ENCODE data around the gene FBLN5. TPM values are rescaled to one million over a fixed set of nuclear protein-coding genes. Genes with fewer than 3 reads are reported as not detected.

The FBLN5 gene
- total RNA-seq, 3 donors from 2014 or later = 81.8 to 171 (median 83.2) TPM

DNA sequence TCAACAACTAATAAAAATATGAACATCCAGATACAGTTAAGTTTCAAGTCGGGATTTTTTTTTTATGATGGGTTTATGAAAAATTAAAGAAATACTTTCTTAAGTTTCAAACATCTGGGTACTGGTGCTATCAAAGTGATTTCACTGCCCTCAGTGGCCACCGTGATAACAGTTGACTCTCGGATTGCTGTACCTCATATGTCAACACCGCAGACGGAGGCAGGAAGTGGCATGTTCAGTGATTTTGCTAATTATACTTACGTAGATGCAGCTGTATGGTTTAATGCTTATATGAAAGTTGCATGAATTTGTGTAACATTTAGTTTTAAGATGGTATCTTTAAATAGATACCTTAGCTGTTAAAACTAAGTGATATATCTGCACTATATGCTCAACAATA, 20.8 kb upstream of the FBLN5 start:
- DNase-seq (ENCODE audit: low spot score in 2 of 2) = no peak
- Histone ChIP-seq H3K4me3 (no peak overlapping the region), H3K4me1 (no peaks in the 10 kb centered on the region), H3K27me3 (no peaks in the 10 kb centered on the region), H3K27ac (no peak overlapping the region), H3K36me3 (no peaks in the 10 kb centered on the region), H3K9me3 (no peaks in the 10 kb centered on the region)
- intact Hi-C loops (cut with DNase I; ENCODE audit: low total_unique reads) = no loop called here
- TF ChIP-seq POLR2A (IDR thresholded peaks at IDR 0.05) = no peak
- TF ChIP-seq, protein P1, sequence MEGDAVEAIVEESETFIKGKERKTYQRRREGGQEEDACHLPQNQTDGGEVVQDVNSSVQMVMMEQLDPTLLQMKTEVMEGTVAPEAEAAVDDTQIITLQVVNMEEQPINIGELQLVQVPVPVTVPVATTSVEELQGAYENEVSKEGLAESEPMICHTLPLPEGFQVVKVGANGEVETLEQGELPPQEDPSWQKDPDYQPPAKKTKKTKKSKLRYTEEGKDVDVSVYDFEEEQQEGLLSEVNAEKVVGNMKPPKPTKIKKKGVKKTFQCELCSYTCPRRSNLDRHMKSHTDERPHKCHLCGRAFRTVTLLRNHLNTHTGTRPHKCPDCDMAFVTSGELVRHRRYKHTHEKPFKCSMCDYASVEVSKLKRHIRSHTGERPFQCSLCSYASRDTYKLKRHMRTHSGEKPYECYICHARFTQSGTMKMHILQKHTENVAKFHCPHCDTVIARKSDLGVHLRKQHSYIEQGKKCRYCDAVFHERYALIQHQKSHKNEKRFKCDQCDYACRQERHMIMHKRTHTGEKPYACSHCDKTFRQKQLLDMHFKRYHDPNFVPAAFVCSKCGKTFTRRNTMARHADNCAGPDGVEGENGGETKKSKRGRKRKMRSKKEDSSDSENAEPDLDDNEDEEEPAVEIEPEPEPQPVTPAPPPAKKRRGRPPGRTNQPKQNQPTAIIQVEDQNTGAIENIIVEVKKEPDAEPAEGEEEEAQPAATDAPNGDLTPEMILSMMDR (IDR thresholded peaks at IDR 0.05) = no peak
- no peak for TF ChIP-seq POLR2AphosphoS5 (IDR thresholded peaks at IDR 0.05)

DNA sequence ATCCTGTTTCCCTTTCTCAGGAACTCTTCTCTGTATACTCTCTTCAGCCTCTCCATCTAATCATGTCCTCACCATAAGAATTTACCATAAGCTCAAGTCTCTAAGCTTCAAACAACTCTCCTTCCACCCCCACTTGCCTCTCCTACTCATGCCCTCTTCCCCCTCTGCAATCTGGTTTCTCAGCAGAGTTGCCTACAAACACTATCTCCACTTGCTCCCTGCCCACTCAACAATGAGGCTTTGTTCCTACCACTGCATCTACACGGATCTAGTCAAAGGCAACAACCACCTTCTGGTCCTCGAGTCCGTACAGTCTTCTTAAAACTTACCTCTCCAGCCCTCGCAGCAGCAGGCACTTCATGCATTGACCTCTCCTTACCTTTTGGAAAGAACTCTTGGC, 17.2 kb upstream of the FBLN5 start:
- Histone ChIP-seq H3K36me3 (no peaks in the 10 kb centered on the region), H3K27me3 (no peaks in the 10 kb centered on the region), H3K9me3 (no peaks in the 10 kb centered on the region), H3K4me3 (no peak overlapping the region), H3K27ac (no peak overlapping the region), H3K4me1 (no peaks in the 10 kb centered on the region)
- no peak for DNase-seq (ENCODE audit: low spot score in 2 of 2)
- TF ChIP-seq POLR2AphosphoS5 (IDR thresholded peaks at IDR 0.05) (no peak), POLR2A (IDR thresholded peaks at IDR 0.05) (no peak)
- TF ChIP-seq, protein P1 (IDR thresholded peaks at IDR 0.05) = no peak
- intact Hi-C loops (cut with DNase I; ENCODE audit: low total_unique reads) = no loop called here

DNA sequence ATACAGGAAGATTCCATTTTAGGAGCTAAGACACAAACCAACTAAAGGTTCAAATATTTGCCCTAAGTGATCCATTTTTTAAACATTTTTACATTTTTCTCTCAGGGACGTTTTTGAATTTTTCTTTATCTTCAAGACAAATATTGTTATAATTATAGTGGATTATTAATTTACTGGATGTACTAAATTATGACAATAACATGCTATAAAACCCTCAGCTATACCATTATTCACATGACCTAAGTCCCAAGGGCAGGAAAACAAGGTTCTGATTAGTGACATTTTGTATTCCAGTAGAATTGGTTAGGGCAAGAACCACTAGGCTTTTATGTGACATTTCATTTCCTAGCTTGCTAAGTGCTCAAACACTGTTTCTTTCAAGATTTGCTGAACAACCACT, 16.5 kb upstream of the FBLN5 start:
- intact Hi-C loops (cut with DNase I; ENCODE audit: low total_unique reads) = no loop called here
- TF ChIP-seq POLR2A (IDR thresholded peaks at IDR 0.05) (no peak), POLR2AphosphoS5 (IDR thresholded peaks at IDR 0.05) (no peak)
- TF ChIP-seq, protein P1 (IDR thresholded peaks at IDR 0.05) = no peak
- DNase-seq (ENCODE audit: low spot score in 2 of 2) = no peak
- Histone ChIP-seq H3K27ac (no peak overlapping the region), H3K9me3 (no peaks in the 10 kb centered on the region), H3K36me3 (no peaks in the 10 kb centered on the region), H3K4me3 (no peak overlapping the region), H3K4me1 (no peaks in the 10 kb centered on the region), H3K27me3 (no peaks in the 10 kb centered on the region)

DNA sequence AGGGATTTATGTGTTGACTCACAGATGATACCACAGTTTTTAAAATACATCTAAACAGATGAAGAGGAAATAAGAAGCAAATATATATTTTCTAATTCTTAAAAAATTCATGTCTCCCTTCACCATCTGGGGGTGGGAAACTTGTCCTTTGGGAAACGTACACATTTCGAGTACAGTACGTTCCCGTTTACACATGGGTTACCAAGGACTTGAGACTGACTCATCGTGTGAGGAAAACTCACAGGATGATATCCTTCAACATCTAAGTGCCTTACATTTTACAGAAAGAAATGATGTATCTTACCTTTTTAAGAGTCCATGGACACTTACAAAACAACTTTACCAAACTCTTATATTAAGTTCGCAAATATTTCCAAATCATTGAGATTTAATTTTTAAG, 16.0 kb upstream of the FBLN5 start:
- Histone ChIP-seq H3K9me3 (no peaks in the 10 kb centered on the region), H3K36me3 (no peaks in the 10 kb centered on the region), H3K27me3 (no peaks in the 10 kb centered on the region), H3K4me3 (no peak overlapping the region), H3K4me1 (no peaks in the 10 kb centered on the region), H3K27ac (no peak overlapping the region)
- no peak for DNase-seq (ENCODE audit: low spot score in 2 of 2)
- intact Hi-C loops (cut with DNase I; ENCODE audit: low total_unique reads) = no loop called here
- TF ChIP-seq POLR2A (IDR thresholded peaks at IDR 0.05) = no peak
- no peak for TF ChIP-seq POLR2AphosphoS5 (IDR thresholded peaks at IDR 0.05)
- TF ChIP-seq, protein P1 (IDR thresholded peaks at IDR 0.05) = no peak

DNA sequence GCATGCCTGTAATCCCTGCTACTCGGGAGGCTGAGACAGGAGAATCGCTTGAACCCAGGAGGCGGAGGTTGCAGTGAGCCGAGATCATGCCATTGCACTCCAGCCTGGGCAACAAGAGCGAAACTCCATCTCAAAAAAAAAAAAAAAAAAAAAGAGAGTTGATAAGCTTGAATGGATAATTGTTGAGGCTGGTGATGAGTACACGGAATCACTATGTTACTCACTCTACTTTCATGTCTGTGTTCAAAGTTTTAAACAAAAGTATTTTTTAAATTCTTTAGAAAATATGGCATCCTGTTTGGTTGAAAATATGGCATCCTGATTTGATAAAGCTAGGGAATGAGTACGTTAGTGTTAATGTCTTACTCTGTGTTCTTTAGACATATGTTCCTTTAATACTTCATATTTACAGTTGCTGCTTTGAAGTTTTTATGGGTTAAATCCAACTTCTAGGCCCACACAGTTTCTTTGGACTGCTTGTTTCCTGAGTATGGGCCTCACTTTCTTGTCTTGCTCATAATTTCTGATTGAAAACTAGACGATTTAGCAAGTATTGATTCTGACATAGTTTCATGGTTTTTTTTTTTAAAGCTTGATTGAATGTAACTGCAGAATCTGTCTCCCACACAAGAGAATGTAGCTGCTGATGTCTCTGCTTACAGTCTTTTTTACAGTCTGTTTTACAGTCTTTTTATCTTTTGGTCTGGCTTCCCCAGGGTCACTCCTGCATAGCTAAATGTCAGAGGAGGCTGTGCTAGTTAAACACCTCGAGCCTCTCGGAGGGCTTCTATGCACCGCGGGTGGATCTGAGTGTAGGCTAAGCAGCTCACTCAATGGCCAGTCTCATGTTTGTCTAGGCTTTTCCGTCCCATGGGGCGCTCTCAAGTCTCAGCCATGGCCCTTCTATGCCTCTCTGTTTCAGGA, 14.1 kb upstream of the FBLN5 start:
- Histone ChIP-seq H3K9me3 (no peaks in the 10 kb centered on the region), H3K27ac (no peak overlapping the region)
- DNase-seq (ENCODE audit: low spot score in 2 of 2) = no peak

More for the DNA sequence above, 14.1 kb upstream of the FBLN5 start:
- H3K4me3 ChIP-seq = no peak overlapping the region
- H3K36me3 ChIP-seq = no peaks in the 10 kb centered on the region
- no peaks in the 10 kb centered on the region for H3K27me3 ChIP-seq
- H3K4me1 ChIP-seq = no peaks in the 10 kb centered on the region
- intact Hi-C loops (cut with DNase I; ENCODE audit: low total_unique reads) = no loop called here
- TF ChIP-seq POLR2A (IDR thresholded peaks at IDR 0.05) (no peak), POLR2AphosphoS5 (IDR thresholded peaks at IDR 0.05) (no peak)
- TF ChIP-seq, protein P1 (IDR thresholded peaks at IDR 0.05) = no peak

Data from breast epithelium (tissue), 4 donors.